PC-3 (cell line): ENCODE measurements around the gene C11orf21.

Experiments
- EZH2 ChIP-seq: fragments of 300-600 bp; sonication (generic); IDR thresholded peaks from one replicate; pipeline ENCODE4 v1.6.1; 2017; ENCODE audit warnings: antibody characterized with exemption, mild to moderate bottlenecking, low read length; ENCODE audit not compliant: unreplicated experiment
- EZH2phosphoT487 ChIP-seq: fragments of 300-600 bp; sonication (generic); IDR thresholded peaks from 2 replicates; pipeline ENCODE4 v1.6.1; 2018; ENCODE audit warnings: mild to moderate bottlenecking, antibody characterized with exemption, low read length, borderline replicate concordance
- TF ChIP-seq, protein P1 (sequence below): fragments of 300-600 bp; sonication (generic); conservative IDR thresholded peaks from 2 replicates; pipeline ENCODE4 v1.5.1; 2017; ENCODE audit warnings: antibody characterized with exemption, low read depth, mild to moderate bottlenecking, low read length

- TF ChIP-seq, protein P1, sequence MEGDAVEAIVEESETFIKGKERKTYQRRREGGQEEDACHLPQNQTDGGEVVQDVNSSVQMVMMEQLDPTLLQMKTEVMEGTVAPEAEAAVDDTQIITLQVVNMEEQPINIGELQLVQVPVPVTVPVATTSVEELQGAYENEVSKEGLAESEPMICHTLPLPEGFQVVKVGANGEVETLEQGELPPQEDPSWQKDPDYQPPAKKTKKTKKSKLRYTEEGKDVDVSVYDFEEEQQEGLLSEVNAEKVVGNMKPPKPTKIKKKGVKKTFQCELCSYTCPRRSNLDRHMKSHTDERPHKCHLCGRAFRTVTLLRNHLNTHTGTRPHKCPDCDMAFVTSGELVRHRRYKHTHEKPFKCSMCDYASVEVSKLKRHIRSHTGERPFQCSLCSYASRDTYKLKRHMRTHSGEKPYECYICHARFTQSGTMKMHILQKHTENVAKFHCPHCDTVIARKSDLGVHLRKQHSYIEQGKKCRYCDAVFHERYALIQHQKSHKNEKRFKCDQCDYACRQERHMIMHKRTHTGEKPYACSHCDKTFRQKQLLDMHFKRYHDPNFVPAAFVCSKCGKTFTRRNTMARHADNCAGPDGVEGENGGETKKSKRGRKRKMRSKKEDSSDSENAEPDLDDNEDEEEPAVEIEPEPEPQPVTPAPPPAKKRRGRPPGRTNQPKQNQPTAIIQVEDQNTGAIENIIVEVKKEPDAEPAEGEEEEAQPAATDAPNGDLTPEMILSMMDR = no peak
- TF ChIP-seq EZH2 = no peak
- no peak for TF ChIP-seq EZH2phosphoT487
These were observed 25.3 kb upstream of the C11orf21 start for GRCh38 chr11:2327032-2327431.
